Activated CD8-positive, alpha-beta memory T cell treated with anti-CD3 and anti-CD28 coated beads, Interleukin-2, amount 50 U/mL, for 24 hours (primary cell): ENCODE measurements around the gene FUNDC1.

Source experiments
- DNase-seq: peaks from one replicate; pipeline ENCODE4 v3.0.0-alpha.2; 2020; ENCODE audit errors: extremely low read depth

Gene FUNDC1

DNA sequence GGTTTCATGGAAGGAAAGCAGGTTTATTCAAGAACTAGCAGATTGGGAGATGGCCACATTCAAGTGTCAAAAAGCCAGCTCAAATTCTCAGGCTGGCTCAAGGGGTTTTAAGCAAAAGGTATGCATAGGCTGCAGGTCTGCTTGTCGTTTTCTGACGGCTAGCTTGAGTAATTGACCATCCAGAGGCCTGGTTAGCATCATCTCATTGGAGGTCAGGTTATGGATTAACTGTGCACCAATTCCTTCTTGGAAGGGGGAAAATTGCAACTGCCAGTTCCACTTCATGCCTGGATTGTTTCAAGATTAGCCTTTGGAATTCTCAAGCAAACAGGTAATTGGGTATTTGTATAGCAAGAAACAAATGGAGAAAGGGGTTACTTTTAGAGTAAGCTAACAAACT, 62.1 kb downstream of the FUNDC1 start:
- no peak for DNase-seq

DNA sequence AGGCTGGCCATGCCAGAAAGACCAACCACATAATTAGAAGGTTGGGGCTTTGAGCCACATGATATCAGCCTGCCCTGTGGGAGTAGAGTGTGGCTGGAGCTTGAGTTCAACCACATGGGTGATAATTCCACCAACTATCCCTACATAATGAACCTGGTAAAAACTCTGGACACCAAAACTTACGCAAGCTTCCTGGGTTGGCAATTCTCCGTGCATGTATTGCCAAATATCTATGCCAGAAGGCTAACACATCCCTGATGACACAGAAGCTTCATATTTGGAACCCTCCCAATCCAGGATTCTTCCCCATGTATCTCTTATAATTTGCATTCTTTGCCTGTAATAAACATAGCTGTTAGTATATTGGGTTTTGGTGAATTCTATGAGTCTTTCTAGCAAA, 68.2 kb downstream of the FUNDC1 start:
- DNase-seq: no peak
